NCI-H1694 (cell line): Measurements from ENCODE around the gene ANOS1.
"Not testable (repeated sequence)": the region's sequence is repeated elsewhere in the genome, so short reads cannot be mapped to it uniquely, and the experiment has no call there.

ENCODE experiments used
- DNase-seq: peaks from one replicate; lab custom pipeline; 2025; lab: John Stamatoyannopoulos, UW

Gene ANOS1

DNA sequence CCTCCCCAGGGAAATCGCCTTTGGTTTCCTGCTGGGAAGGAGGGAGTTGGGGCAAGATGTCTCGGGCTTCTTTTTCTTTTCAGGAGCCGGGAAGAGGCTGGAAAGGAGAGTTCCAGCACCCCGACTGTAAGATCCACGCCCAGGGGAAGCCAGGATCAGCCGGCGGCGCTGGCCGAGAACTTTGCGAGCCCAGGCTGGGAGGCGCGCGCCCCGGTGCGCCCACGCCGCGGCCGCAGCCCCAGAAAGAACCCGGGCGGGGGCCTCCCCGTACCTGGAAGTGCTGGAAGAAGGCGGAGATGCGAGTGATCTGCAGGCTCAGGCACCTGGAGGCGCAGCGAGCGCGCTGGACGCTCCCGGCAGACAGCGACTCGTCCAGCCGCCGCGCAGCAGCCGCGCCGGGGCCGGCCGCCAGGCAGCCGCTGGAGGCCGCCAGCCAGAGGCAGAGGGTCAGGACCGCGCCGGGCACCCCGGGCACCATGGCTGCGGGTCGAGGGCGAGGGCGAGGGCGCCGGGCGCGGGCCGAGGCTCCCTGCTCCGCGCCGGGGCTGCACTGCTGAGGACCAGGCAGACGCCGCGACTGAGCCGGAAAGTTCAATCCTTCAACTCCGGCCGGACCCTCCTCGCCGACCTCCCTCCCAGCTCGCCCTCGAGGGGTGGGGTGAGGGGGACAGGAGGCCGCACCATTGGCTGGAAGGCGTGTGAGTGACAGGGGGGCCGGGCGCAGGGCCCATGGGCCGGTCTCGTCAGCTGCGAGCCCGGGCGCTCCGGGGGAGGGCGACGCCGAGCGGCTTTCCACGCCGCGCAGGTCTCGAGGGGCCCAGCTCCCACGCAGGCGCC is at the start of gene ANOS1:
Gene ANOS1 (minus strand): TSS at position 579 of the 837 bp plus-strand sequence. CDS start 101 bp downstream, at position 478.
- DNase-seq: no peak

DNA sequence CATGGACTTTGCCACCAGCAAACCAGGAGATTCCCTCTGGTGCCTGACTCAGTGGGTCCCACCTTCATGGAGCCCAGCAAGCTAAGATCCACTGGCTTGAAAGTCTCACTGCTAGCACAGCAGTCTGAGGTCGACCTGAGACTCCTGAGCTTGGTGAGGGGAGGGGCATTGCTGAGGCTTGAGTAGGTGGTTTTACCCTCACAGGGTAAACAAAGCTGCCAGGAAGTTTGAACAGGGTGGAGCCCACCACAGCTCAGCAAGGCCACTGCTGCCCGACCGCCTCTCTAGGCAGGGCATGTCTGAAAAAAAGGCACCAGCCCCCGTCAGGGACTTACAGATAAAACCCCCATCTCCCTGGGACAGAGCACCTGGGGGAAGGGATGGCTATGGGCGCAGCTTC is 41.2 kb upstream of the ANOS1 start:
- DNase-seq: no peak

DNA sequence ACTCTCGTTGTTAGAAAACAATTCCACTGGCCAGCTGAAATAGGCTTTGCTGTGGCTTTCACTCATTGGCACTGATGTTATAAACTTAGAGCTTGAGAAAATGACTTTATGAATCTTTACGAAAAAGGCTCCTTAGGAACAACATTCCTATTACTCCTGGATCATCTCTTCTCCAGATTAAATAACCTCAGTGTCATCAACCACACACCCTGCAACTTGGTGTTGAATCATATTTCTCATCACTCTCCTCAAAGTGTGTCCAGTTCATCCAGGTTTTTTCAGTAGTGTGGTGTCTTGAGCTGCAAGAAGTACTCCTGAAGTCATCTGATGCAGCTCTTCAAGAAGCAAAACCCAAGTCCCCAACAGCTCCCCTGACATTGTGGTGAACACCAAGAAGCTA is 28.1 kb upstream of the ANOS1 start:
- DNase-seq: no peak

- not testable (repeated sequence) for DNase-seq
These were observed 26.8 kb upstream of the ANOS1 start for GRCh38 chrX:8758706-8759105.

GRCh38 chrX:8757609-8758389 is 25.9 kb upstream of the ANOS1 start:
- not testable (repeated sequence) for DNase-seq

DNA sequence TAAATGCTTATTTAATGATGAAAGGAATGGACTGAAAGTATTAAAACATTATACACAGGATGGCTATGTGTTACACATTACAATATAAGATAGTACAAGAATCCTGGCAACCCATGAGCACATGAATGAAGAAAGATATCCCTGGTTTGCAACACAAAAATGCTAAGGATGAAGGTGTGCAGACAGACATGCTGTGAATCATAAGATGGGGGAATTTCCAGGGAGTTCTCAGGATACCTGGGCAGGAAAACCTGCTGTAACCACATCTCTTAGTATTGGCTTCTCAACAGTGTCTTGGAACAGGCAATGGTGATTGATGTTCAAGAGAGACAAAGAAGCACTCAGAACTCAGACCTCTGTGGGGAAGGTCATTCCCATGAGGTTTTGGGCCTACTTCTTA is 23.9 kb upstream of the ANOS1 start:
- DNase-seq: no peak

GRCh38 chrX:8755116-8755515 is 23.2 kb upstream of the ANOS1 start:
- DNase-seq: no peak

DNA sequence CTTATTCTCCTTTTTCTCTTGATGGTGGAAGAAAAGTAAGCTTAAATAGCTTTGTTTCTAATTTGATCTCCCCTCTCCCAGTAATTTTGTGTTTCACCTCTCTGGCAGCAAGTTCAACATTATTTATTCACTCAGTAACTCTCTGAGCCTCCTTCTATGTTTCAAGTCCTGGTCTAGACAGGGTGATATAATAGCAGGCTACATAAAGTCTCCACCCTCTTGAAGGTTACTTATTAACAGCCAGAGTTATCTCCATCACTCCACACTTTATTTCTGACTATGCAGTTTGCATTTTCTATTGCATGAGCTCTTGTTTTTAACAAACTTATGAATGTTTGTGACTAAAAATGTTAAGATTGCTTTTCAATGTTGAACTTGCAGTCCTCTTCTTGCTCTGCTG is 17.8 kb upstream of the ANOS1 start:
- no peak for DNase-seq

GRCh38 chrX:8748855-8749254 is 16.9 kb upstream of the ANOS1 start:
- no peak for DNase-seq

DNA sequence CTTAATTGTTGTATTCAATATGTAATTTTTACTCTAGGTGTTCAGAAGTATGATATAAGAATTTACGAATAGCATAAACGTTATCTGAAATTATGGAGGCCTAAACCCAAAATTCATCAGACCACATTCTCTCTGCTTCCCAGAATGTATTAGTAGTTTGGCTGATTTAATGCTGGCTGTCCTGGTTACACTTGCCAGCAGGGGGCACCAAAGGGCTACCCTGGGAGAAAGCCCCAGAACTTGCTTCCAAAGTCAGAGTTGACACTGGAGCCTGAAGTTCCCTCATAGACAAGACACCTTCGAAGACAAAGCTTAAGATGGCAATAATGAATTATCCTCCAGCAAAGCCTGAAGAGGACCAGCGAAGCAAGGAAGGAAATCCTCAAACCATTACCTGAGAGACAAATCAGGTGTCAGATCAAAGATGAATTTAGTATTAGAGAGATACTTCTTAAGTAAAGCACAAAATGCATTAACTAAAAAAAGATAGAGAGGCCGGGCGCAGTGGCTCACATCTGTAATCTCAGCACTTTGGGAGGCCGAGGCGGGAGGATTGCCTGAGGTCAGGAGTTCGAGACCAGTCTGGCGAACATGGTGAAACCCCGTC is 11.3 kb upstream of the ANOS1 start:
- DNase-seq: no peak

GRCh38 chrX:8741981-8742380 is 10.0 kb upstream of the ANOS1 start:
- no peak for DNase-seq

DNA sequence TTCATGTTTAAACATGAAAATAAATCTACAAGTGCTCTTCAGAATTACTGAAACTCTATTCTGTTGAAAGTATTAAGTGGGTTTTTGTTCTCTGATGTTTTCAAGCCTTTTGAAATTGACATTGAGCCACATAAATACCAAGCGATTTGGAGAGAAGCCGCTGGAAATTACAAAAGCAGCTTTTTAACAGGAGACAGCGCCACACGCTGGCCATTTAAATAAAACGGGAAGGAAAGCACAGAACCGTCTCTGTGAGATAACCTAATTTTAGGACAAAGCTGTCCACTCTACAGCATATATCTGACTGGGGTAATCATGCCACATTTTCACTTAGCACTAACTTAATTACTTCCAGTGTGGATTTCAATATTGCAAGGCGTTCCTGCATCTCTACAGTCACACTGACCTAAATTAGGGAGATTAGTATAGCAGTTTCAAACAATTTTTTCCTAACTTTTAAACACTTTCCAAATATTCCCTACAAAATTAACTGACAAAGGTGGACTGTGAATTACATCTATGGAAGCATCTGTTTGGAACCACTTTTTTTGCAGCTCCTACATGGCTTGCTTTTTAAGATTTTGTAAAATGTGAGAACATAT is 6.8 kb upstream of the ANOS1 start:
- peak; percentile 25 for DNase-seq

- no peak for DNase-seq
These were observed 5.9 kb upstream of the ANOS1 start for GRCh38 chrX:8737883-8738282.

- DNase-seq: no peak
These were observed 952 bp downstream of the ANOS1 start for GRCh38 chrX:8730812-8731558.

DNA sequence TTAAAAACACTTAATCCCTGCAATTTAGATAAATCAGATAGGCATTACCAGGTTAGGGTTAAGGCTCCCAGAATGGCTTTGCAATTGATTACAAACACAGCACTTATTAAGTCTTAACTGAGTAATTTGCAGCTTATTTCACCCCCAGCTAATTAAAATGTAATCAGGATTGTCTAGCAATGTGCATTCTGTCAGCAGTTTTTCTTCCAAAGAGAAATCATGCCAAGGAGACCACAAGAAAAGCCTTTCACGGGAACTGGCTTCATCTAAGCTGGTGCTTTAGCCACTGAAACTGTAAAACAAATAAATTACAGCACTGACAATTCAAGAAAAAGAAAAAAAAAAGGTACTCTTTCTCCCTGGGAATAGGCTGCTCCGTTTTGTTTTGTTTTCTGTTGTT is 2.1 kb downstream of the ANOS1 start:
- DNase-seq: no peak

- no peak for DNase-seq
These were observed 2.9 kb downstream of the ANOS1 start for GRCh38 chrX:8728932-8729535.

DNA sequence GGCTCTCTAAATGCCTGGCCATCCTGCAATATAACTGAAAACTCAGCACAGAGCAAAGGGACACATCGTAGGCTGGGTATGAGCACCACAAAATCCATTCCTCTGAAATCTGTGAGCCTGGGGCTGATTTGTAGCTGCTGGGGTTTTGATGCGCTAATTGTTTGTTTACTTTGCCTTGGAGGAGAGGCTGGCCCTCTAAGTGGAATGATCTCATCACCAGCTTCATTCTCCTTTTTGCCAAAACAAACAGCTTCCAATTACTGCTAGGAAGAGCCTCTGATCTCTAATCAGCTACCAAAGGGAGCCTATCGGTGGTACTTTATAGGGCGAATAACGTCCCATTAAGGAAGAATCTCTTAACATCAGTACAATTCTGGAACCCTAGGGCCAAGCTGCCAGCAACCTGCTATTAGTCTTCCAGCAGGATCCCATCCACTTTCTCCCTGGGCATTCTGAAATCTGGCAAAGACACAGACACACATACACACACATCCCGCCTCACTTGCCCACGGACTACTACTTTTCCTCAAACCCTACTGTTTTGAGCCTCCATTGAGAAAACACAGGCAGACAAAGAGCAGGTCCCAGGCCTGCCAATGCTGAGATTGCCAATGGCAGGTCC is 5.8 kb downstream of the ANOS1 start:
- DNase-seq: peak; percentile 51

DNA sequence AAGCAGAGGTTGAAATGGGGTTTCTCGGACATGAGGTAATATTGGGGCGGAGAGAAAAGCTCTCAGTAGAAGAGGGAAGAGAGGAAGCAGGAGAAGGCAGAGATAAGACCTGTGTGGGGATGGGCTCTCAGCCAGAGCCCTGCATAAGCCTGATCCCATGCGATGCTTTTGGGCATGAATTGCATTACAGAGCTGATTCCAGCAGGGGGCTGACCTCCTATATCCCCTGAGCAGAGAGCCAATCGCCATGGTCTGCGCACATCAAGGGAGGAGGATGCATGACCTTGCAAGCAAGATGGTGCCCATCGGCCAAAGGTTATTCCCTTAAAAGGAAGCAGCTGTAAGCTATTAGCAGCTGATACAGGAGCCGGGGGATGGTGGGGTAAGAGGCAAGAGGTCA is 7.6 kb downstream of the ANOS1 start:
- no peak for DNase-seq

DNA sequence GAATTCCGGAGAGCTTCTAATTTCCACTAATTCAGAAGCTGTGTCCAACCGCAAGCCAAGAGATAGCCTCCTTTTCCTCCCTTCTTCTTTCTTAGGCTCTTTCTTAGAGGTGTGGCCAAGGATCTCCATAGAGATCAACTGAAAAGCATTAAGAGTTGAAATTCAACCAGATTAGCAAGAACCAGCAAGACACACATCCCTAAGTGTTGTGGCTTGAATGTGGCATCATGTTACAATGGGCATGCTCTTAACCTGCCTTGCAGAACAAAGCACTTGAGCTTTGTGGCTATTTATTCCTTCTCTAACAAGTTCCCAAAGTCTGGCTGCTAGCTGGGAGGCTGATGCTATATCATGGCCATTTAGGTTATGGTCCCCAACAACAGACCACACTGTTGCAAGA is 10.4 kb downstream of the ANOS1 start:
- DNase-seq: no peak

DNA sequence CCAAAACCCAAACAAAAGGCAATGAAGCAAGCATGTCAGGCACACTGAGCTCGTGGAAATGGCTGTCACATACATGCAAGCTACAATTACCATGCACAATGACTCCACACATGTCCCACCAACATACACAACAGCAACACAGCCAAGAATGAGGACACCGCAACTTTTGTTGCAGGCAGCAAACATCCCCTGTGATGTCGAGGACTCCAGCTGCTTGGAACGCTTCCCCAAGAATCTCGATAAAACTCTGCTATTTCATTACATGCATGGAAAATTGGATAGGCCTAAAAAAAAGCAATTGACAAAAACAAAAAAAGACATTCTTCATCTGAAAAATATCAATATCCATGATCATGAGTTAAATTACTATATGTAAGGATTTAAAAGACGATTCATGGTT is 11.8 kb downstream of the ANOS1 start:
- DNase-seq: no peak

- no peak for DNase-seq
These were observed 14.6 kb downstream of the ANOS1 start for GRCh38 chrX:8717354-8717753.
